Panc1 (cell line): ENCODE results near the gene B4GALT3.

ENCODE experiments used
- TF ChIP-seq, protein P1 (sequence below): fragments of 450-650 bp; IDR thresholded peaks from 2 replicates; pipeline ENCODE4 v1.5.1; 2017; ENCODE audit warnings: mild to moderate bottlenecking
- TF ChIP-seq, protein P2 (sequence below), 2 experiments: IDR thresholded peaks; 2 replicates each; pipeline ENCODE4 v1.6.1; 2011 to 2012; ENCODE audit warnings: low read depth in 2 of 2, control low read depth in 1 of 2, low read length in 1 of 2, mild to moderate bottlenecking in 1 of 2, moderate library complexity in 1 of 2; ENCODE audit not compliant: insufficient read depth in 1 of 2

DNA sequence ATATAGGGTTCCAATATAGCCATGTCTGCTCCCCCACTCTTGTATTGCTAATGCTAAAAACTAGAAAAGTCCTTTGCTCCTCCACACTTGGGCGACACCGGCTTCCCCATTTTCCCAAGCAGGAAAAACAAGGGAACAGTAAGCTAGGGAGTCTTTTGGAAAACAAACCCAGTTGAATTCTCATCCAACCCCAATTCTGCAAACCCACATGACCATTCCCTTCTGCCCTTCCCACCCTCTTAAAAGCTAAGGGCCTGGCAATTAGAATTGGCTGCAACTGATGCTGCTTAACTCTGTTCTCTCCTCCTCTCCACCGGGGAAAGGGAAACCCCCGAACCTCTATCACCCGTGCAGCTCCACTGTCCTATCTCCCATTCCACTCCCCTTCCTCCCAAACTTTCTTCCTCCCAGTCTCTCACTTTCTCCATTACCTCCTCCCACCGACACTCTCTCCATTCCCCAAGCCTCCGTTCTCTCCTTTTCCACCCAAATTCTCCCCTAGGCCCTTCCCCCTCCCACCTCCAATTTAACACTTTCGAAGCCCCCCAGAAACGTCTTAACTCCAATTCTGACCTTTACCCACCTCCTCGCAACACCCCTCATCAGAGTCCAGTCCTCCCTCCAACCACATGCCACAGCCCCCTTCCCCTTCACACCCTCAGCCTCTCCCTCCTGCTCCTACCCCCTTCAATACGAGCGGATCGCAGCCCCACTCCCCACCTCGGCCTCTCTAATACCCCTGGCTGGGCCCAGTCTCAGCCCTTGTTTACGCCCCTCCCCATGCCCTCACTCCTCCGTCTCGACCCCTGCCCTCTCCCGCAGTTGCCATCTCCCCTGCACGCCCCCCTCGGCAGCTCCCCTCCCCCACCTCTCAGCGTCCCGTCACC lies 45.5 kb downstream of the B4GALT3 start:
- TF ChIP-seq, protein P1, sequence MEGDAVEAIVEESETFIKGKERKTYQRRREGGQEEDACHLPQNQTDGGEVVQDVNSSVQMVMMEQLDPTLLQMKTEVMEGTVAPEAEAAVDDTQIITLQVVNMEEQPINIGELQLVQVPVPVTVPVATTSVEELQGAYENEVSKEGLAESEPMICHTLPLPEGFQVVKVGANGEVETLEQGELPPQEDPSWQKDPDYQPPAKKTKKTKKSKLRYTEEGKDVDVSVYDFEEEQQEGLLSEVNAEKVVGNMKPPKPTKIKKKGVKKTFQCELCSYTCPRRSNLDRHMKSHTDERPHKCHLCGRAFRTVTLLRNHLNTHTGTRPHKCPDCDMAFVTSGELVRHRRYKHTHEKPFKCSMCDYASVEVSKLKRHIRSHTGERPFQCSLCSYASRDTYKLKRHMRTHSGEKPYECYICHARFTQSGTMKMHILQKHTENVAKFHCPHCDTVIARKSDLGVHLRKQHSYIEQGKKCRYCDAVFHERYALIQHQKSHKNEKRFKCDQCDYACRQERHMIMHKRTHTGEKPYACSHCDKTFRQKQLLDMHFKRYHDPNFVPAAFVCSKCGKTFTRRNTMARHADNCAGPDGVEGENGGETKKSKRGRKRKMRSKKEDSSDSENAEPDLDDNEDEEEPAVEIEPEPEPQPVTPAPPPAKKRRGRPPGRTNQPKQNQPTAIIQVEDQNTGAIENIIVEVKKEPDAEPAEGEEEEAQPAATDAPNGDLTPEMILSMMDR = no peak
- TF ChIP-seq, protein P2, sequence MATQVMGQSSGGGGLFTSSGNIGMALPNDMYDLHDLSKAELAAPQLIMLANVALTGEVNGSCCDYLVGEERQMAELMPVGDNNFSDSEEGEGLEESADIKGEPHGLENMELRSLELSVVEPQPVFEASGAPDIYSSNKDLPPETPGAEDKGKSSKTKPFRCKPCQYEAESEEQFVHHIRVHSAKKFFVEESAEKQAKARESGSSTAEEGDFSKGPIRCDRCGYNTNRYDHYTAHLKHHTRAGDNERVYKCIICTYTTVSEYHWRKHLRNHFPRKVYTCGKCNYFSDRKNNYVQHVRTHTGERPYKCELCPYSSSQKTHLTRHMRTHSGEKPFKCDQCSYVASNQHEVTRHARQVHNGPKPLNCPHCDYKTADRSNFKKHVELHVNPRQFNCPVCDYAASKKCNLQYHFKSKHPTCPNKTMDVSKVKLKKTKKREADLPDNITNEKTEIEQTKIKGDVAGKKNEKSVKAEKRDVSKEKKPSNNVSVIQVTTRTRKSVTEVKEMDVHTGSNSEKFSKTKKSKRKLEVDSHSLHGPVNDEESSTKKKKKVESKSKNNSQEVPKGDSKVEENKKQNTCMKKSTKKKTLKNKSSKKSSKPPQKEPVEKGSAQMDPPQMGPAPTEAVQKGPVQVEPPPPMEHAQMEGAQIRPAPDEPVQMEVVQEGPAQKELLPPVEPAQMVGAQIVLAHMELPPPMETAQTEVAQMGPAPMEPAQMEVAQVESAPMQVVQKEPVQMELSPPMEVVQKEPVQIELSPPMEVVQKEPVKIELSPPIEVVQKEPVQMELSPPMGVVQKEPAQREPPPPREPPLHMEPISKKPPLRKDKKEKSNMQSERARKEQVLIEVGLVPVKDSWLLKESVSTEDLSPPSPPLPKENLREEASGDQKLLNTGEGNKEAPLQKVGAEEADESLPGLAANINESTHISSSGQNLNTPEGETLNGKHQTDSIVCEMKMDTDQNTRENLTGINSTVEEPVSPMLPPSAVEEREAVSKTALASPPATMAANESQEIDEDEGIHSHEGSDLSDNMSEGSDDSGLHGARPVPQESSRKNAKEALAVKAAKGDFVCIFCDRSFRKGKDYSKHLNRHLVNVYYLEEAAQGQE (IDR thresholded peaks at IDR 0.05; ENCODE audit: insufficient read depth in 1 of 2, low read depth in 2 of 2, low read length in 1 of 2) = no peak
